ENCODE results near the gene CXADR.
"Not testable (repeated sequence)": the region's sequence is repeated elsewhere in the genome, so short reads cannot be mapped to it uniquely, and the experiment has no call there.

CXADR gene

DNA sequence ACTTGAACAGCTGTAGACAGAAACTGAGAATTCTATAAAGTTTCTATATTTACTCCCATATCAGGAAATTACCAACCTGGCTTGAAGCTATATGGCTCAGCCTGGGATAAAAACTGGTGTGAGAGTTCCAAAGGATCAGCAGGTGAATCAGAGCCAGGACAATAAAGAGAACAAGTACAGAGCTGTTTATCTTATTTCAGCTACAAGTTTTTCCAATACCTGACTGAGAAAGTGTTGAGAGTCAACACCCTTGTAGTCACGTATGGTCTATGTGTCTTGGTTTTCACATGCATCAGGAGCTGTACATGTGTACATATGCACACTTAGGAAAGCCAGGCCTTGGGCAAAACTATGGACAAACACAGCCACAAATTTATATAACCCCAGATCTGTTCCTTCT is 40.7 kb upstream of the CXADR start:
- TF ChIP-seq, protein P1, sequence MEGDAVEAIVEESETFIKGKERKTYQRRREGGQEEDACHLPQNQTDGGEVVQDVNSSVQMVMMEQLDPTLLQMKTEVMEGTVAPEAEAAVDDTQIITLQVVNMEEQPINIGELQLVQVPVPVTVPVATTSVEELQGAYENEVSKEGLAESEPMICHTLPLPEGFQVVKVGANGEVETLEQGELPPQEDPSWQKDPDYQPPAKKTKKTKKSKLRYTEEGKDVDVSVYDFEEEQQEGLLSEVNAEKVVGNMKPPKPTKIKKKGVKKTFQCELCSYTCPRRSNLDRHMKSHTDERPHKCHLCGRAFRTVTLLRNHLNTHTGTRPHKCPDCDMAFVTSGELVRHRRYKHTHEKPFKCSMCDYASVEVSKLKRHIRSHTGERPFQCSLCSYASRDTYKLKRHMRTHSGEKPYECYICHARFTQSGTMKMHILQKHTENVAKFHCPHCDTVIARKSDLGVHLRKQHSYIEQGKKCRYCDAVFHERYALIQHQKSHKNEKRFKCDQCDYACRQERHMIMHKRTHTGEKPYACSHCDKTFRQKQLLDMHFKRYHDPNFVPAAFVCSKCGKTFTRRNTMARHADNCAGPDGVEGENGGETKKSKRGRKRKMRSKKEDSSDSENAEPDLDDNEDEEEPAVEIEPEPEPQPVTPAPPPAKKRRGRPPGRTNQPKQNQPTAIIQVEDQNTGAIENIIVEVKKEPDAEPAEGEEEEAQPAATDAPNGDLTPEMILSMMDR (IDR thresholded peaks at IDR 0.05; ENCODE audit: low read depth, low read length, missing control alignments): no peak
- H3K4me3 ChIP-seq (replicated peaks; ENCODE audit: low read depth, low read length): no peak overlapping the region
- DNase-seq (ENCODE audit: extremely low read depth, low read depth): no peak

DNA sequence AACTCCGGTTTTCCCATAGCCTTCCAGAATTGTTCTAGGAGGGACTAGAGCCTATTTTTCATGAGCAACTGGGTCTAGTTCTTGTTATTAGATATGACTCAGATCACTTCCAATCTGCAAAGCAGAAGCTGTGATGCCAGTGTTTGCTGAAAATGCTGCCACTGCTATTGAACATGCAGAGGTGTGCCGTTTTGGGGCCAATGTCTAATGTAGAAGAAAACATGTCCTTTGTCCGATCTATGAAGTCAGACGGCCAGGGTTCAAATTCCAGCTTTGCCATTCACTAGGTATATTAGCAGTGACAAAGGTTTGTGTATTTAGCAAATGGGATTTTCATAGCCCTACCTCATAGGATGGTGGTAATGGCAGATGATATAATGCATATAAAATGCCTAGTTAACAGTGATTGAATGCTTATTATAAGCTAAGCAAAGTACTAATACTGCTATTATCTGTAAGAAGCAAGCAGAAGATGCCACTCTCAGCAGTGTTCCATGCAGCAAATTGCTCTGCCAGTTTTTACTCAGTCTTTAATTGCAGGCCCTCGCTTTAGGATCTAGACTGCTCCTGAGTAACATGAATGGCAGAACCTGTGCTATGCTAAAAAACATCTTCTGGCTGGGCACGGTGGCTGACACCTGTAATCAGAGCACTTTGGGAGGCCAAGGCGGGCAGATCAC is 40.1 kb upstream of the CXADR start:
- TF ChIP-seq, protein P1 (IDR thresholded peaks at IDR 0.05; ENCODE audit: low read depth, low read length, missing control alignments): no peak
- no peak overlapping the region for H3K4me3 ChIP-seq (replicated peaks; ENCODE audit: low read depth, low read length)

DNA sequence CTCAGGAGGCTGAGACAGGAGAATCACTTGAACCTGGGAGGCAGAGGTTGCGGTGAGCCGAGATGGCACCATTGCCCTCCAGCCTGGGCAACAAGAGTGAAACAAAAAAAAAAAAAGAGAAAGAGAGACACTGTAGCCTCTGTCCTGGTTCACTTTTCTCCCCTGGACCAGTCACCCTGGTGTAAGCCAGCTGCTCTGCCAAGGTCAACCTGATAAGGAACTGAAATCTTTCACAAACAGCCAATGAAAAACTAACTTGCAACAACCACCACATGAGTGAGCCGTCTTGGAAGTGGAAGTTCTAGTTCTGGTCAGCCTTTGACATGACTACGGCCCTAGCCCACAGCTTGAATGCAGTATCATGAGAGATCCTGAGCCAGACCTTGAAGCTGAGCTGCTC is 36.8 kb upstream of the CXADR start:
- no peak overlapping the region for H3K4me3 ChIP-seq (replicated peaks; ENCODE audit: low read depth, low read length)
- no peak for DNase-seq (ENCODE audit: extremely low read depth, low read depth)
- TF ChIP-seq, protein P1 (IDR thresholded peaks at IDR 0.05; ENCODE audit: low read depth, low read length, missing control alignments): no peak

More for the DNA sequence above, 40.1 kb upstream of the CXADR start:
- DNase-seq (ENCODE audit: extremely low read depth, low read depth): no peak

DNA sequence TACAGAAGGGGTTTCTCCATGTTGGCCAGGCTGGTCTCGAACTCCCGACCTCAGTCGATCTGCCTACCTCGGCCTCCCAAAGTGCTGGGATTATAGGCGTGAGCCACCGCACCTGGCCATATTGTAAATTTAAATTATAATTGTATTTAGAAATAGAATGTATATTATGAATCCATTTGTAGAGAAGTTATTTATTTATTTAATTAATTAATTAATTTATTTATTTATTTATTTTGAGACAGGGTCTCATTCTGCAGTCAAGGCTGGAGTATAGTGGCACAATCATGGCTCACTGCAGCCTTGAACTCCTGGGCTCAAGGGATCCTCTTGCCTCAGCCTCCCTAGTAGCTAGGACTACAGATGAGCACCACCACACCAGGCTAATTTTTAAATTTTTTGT is 34.7 kb upstream of the CXADR start:
- not testable (repeated sequence) for H3K4me3 ChIP-seq (replicated peaks; ENCODE audit: low read depth, low read length); DNase-seq (ENCODE audit: extremely low read depth, low read depth)

DNA sequence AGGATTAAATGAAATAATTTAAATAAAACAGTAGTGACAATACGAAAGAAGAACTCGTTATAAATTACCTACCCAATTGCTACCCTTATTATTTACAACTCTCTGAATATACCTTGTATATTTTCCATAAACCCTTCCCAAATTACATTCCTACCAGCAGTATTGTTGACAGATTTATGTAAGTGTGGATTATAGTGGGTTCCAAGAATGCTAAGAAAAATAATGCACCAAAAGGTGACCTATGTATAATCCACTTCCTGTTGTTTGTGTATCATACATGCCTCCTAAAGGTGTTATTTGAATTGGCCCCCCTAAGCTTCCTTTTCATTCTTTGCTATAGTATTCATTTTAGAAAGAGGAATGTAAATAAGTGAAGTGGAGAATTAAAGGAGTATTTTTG is 33.2 kb upstream of the CXADR start:
- TF ChIP-seq, protein P1 (IDR thresholded peaks at IDR 0.05; ENCODE audit: low read depth, low read length, missing control alignments): no peak
- no peak overlapping the region for H3K4me3 ChIP-seq (replicated peaks; ENCODE audit: low read depth, low read length)
- no peak for DNase-seq (ENCODE audit: extremely low read depth, low read depth)

DNA sequence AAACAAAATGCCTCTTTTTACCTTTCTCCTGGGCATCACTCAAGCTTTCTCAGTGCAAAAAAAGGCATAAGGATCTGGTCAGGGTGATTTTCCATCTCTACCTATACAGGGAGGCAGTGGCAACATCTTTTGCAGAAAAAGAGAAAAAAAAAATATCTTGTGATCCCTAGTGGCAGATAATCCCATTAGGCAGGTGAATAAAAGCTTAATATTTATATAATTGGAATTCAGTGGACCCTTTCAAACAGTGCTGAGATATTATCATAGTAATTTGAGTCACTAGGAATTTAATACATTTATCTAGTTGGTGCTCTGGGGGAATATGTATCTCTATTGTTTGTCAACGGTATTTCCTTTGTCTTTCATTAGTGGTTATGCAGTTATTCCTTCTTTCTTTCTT is 29.9 kb upstream of the CXADR start:
- H3K4me3 ChIP-seq (replicated peaks; ENCODE audit: low read depth, low read length): no peak overlapping the region
- DNase-seq (ENCODE audit: extremely low read depth, low read depth): no peak
- TF ChIP-seq, protein P1 (IDR thresholded peaks at IDR 0.05; ENCODE audit: low read depth, low read length, missing control alignments): no peak

DNA sequence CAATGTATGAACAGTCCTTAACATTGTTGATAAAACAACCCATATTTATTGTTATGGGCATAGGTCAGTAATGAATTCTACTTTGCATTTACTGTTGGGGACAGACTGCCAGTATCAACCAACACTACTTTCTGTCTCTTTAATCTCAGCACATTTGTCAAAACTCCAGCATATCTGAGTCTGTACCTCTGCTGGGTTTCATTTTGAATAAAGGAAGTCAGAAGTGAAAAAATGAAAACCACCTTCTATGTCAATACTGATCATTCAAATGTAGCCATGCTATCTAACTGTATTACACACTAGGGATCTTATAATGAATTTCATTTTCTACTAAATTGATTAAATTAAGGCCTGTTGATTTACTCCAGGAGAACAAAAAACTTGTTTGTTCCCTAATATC is 24.2 kb upstream of the CXADR start:
- TF ChIP-seq, protein P1 (IDR thresholded peaks at IDR 0.05; ENCODE audit: low read depth, low read length, missing control alignments): no peak
- no peak for DNase-seq (ENCODE audit: extremely low read depth, low read depth)
- no peak overlapping the region for H3K4me3 ChIP-seq (replicated peaks; ENCODE audit: low read depth, low read length)

DNA sequence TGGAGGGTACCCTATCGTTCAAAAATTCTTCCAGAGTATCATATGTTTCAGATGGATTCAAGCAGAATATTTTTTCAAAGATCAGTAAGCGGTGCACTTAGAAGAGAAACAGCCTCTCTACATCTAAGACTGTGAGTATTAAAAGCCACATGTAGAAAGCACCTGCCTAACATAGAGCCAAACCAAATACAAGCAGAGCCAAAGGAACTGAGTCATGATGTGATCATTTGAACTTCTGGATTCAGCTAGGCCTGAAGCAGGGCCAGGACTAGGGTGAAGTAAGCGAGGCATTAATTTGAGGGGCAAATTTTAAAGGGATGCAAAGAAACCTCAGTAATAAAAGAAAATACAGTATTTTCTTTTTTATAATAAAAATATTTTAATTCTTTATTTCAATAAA is 23.3 kb upstream of the CXADR start:
- not testable (repeated sequence) for DNase-seq (ENCODE audit: extremely low read depth, low read depth); H3K4me3 ChIP-seq (replicated peaks; ENCODE audit: low read depth, low read length)
